Upper lobe of left lung (tissue), 6 donors: ENCODE results near the gene NPHP4. TPM values are rescaled to one million over a fixed set of nuclear protein-coding genes. Genes with fewer than 3 reads are reported as not detected.

Experiments
- ATAC-seq, 2 donors: fragments of 200-7000 bp; cut with Tn5 transposase; one replicate each; pipeline ENCODE4 v1.9.1; 2022; ENCODE audit warnings: mild to moderate bottlenecking in 2 of 2, moderate library complexity in 2 of 2; ENCODE audit not compliant: low FRiP score in 2 of 2
- DNase-seq, 2 donors: peaks; one replicate each; pipeline ENCODE4 v3.0.0-alpha.2; 2019 to 2020
- H3K27ac ChIP-seq, 4 donors: fragments of 200-600 bp; sonication (generic); one replicate each; pipeline ENCODE4 v1.5.1; 2016 to 2019
- H3K27me3 ChIP-seq, 4 donors: fragments of 200-600 bp; sonication (generic); one replicate each; pipeline ENCODE4 v1.5.1; 2017 to 2019
- H3K36me3 ChIP-seq, 4 donors: fragments of 200-600 bp; sonication (generic); one replicate each; pipeline ENCODE4 v1.5.1; 2016 to 2019
- H3K4me1 ChIP-seq, 4 donors: fragments of 200-600 bp; sonication (generic); one replicate each; pipeline ENCODE4 v1.5.1; 2018 to 2019
- H3K4me3 ChIP-seq, 4 donors: fragments of 200-600 bp; sonication (generic); one replicate each; pipeline ENCODE4 v1.5.1; 2017 to 2019; ENCODE audit warnings: mild to moderate bottlenecking in 2 of 4, moderate library complexity in 1 of 4
- H3K9me3 ChIP-seq, 4 donors: fragments of 200-600 bp; sonication (generic); one replicate each; pipeline ENCODE4 v1.5.1; 2018 to 2019
- EP300 ChIP-seq, 4 donors: sonication (generic); formaldehyde crosslinking; IDR thresholded peaks; one replicate each; pipeline ENCODE4 v1.5.1; 2017; ENCODE audit warnings: antibody characterized with exemption in 4 of 4, control low read depth in 2 of 4
- POLR2A ChIP-seq, 4 donors: fragments of 450-650 bp; IDR thresholded peaks; one replicate each; pipeline ENCODE4 v1.5.1; 2016 to 2017; ENCODE audit warnings: antibody characterized with exemption in 4 of 4, mild to moderate bottlenecking in 2 of 4
- POLR2AphosphoS5 ChIP-seq, 2 donors: sonication (generic); formaldehyde crosslinking; IDR thresholded peaks; one replicate each; pipeline ENCODE4 v1.5.1; 2017; ENCODE audit warnings: antibody characterized with exemption in 2 of 2
- WGBS, 2 donors: methylation state at CpG; one replicate each; pipeline ENCODE4 v1.1.5; 2017 to 2018; 5-methylcytosine and 5-hydroxymethylcytosine counted together
- total RNA-seq, 6 donors: library from RNA; depleted of rRNA in 4 of 6; stranded (reverse); fragments of >200 nt in 4 of 6; gene quantifications; one replicate each; pipeline versions ENCODE4 v1.1.0 to v1.2.1, GENCODE V29; 2016 to 2021
- TF ChIP-seq, protein P1 (sequence below), 6 experiments: fragments of 450-650 bp in 4 of 6; fragments of 200-600 bp in 2 of 6; sonication (generic) in 2 of 6; IDR thresholded peaks; one replicate each; pipeline ENCODE4 v1.5.1; 2016 to 2019; ENCODE audit warnings: antibody characterized with exemption in 6 of 6
- donor health status: DM: no; HTN: no; CAD: no; lungs with moderate emphysema.
- donor health status: DM: no; HTN: yes; CAD: no; lungs with severe emphysema.

The NPHP4 gene
- total RNA-seq, 6 donors from 2014 or later, result 13.5 to 45.1 (median 19.9) TPM

GRCh38 chr1:6004412-6005123, 12.3 kb upstream of the NPHP4 start:
- no peaks in the 10 kb centered on the region for H3K4me1 ChIP-seq
- DNase-seq (no peak), ATAC-seq (no peak)
- H3K36me3 ChIP-seq, result no peaks in the 10 kb centered on the region
- H3K27ac ChIP-seq, result no peak overlapping the region
- TF ChIP-seq EP300 (IDR thresholded peaks at IDR 0.05) (no peak), POLR2AphosphoS5 (IDR thresholded peaks at IDR 0.05) (no peak), POLR2A (IDR thresholded peaks at IDR 0.05) (no peak)
- TF ChIP-seq, protein P1, sequence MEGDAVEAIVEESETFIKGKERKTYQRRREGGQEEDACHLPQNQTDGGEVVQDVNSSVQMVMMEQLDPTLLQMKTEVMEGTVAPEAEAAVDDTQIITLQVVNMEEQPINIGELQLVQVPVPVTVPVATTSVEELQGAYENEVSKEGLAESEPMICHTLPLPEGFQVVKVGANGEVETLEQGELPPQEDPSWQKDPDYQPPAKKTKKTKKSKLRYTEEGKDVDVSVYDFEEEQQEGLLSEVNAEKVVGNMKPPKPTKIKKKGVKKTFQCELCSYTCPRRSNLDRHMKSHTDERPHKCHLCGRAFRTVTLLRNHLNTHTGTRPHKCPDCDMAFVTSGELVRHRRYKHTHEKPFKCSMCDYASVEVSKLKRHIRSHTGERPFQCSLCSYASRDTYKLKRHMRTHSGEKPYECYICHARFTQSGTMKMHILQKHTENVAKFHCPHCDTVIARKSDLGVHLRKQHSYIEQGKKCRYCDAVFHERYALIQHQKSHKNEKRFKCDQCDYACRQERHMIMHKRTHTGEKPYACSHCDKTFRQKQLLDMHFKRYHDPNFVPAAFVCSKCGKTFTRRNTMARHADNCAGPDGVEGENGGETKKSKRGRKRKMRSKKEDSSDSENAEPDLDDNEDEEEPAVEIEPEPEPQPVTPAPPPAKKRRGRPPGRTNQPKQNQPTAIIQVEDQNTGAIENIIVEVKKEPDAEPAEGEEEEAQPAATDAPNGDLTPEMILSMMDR (IDR thresholded peaks at IDR 0.05), result no peak
- H3K9me3 ChIP-seq, result no peaks in the 10 kb centered on the region
- H3K27me3 ChIP-seq, result no peaks in the 10 kb centered on the region
- 92 to 93% methylated on average over 9 to 11 of the region's 11 CpGs for WGBS, 2 donors
- H3K4me3 ChIP-seq, result no peak overlapping the region

GRCh38 chr1:6003568-6004411, 11.6 kb upstream of the NPHP4 start:
- ATAC-seq, result no peak
- no peak overlapping the region for H3K27ac ChIP-seq
- H3K27me3 ChIP-seq, result no peaks in the 10 kb centered on the region
- no peak for TF ChIP-seq POLR2A (IDR thresholded peaks at IDR 0.05)
- TF ChIP-seq, protein P1 (IDR thresholded peaks at IDR 0.05), result no peak
- TF ChIP-seq POLR2AphosphoS5 (IDR thresholded peaks at IDR 0.05), result no peak
- TF ChIP-seq EP300 (IDR thresholded peaks at IDR 0.05), result no peak
- no peaks in the 10 kb centered on the region for H3K9me3 ChIP-seq
- H3K36me3 ChIP-seq, result no peaks in the 10 kb centered on the region
- DNase-seq, result peak in 1 of 2 donors; percentile 6
- no peaks in the 10 kb centered on the region for H3K4me1 ChIP-seq
- no peak overlapping the region for H3K4me3 ChIP-seq
- WGBS, 2 donors, result 70 to 74% methylated on average over 24 of the region's 24 CpGs

DNA sequence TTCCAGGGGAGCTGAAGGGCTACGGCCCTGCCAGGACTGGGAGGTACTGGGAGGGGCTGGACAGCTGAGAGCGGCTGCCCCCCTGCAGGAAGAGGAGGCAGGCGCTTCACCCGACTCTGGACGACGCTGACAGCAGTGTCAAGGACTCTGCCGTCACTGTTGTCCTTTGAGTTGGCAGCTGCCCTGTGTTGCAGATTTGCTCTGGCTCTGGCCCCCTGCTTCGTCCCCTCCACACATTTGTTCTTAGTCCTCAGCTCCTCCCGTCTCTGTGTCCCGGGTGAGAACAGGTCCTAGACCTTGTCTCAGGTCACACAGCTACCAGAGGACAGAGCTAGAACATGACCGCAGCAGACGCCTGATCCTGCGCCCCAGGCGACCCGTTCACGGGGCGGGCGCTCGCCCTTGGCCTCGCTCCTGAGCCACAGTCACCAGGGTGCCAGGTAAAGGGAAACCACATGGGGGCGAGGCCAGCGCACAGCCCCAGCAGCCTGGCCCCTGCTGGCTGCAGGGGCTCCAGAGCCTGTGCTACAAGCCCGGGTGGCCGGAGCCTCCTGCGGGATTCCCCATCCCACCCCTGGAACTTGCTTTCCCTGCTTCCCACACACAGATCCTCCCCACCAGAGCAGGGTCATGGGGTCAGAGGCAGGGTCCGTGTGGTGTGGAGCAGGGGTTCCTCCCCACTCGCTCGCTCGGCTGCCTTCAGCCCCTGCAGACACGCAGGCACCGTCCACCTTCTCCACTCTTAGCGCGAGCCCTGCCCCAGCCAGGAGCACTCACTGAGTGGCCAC, 10.7 kb upstream of the NPHP4 start:
- Histone ChIP-seq H3K36me3 (no peaks in the 10 kb centered on the region), H3K9me3 (no peaks in the 10 kb centered on the region), H3K4me3 (no peak overlapping the region), H3K27ac (no peak overlapping the region), H3K27me3 (no peaks in the 10 kb centered on the region), H3K4me1 (no peaks in the 10 kb centered on the region)
- DNase-seq (peak; percentile 11 to 76), ATAC-seq (no peak)
- TF ChIP-seq POLR2A (IDR thresholded peaks at IDR 0.05) (no peak), EP300 (IDR thresholded peaks at IDR 0.05) (no peak), POLR2AphosphoS5 (IDR thresholded peaks at IDR 0.05) (no peak)
- TF ChIP-seq, protein P1 (IDR thresholded peaks at IDR 0.05), result no peak
- 67 to 69% methylated on average over 18 to 33 of the region's 33 CpGs for whole genome bisulfite sequencing, 2 donors

GRCh38 chr1:6001992-6002576, 9.9 kb upstream of the NPHP4 start:
- H3K9me3 ChIP-seq, result no peaks in the 10 kb centered on the region
- H3K4me3 ChIP-seq, result no peak overlapping the region
- no peak for ATAC-seq
- peak; percentile 20 to 77 for DNase-seq
- 70 to 73% methylated on average over 7 to 11 of the region's 13 CpGs for WGBS, 2 donors
- TF ChIP-seq, protein P1 (IDR thresholded peaks at IDR 0.05), result no peak
- no peak for TF ChIP-seq EP300 (IDR thresholded peaks at IDR 0.05)
- no peak for TF ChIP-seq POLR2A (IDR thresholded peaks at IDR 0.05)
- no peak for TF ChIP-seq POLR2AphosphoS5 (IDR thresholded peaks at IDR 0.05)
- no peak overlapping the region for H3K27ac ChIP-seq
- H3K36me3 ChIP-seq, result no peaks in the 10 kb centered on the region
- H3K27me3 ChIP-seq, result no peaks in the 10 kb centered on the region
- no peaks in the 10 kb centered on the region for H3K4me1 ChIP-seq
